Thyroid gland (tissue), 4 donors: ENCODE measurements around the gene GLP1R.

Experiments used
- POLR2A ChIP-seq, 2 donors: fragments of 450-650 bp; IDR thresholded peaks; one replicate each; pipeline ENCODE4 v1.6.1; 2017; ENCODE audit warnings: antibody characterized with exemption in 2 of 2, mild to moderate bottlenecking in 2 of 2, moderate library complexity in 1 of 2
- TF ChIP-seq, protein P1 (sequence below), 6 experiments: fragments of 200-600 bp in 3 of 6; fragments of 450-650 bp in 3 of 6; sonication (generic) in 3 of 6; IDR thresholded peaks; one replicate each; pipeline ENCODE4 v1.5.1; 2016 to 2019; ENCODE audit warnings: antibody characterized with exemption in 6 of 6, mild to moderate bottlenecking in 2 of 6, inconsistent platforms in 1 of 6, moderate library complexity in 1 of 6

DNA sequence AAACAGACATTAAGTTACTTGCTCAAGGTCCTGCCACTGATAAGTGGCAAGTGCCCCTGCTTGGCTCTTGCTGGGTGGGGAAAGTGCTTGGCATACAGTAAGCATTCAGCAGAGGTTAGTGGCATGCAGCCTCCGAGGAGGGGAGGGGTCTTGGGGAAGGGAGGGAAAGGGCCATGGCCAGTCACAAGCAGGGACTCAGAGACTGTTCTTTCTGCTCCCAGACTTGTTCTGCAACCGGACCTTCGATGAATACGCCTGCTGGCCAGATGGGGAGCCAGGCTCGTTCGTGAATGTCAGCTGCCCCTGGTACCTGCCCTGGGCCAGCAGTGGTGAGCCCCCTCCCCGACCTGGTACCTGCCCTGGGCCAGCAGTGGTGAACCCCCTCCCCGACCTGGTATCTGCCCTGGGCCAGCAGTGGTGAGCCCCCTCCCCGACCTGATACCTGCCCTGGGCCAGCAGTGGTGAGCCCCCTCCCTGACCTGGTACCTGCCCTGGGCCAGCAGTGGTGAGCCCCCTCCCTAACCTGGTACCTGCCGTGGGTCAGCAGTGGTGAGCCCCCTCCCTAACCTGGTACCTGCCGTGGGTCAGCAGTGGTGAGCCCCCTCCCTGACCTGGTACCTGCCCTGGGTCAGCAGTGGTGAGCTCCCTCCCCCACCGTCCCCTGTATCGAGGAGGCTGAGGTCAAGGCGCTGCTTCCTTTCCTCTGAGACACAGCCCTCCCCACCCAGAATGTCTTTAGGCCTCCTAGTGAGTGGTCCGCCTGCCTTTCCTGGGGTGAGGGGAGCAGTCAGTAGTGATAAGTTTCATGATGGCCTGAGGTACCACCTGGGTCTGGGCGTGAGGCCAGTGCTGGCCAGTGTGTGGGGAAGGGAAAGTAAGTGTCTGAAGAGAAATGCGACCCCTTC lies 8.9 kb downstream of the GLP1R start:
- TF ChIP-seq, protein P1, sequence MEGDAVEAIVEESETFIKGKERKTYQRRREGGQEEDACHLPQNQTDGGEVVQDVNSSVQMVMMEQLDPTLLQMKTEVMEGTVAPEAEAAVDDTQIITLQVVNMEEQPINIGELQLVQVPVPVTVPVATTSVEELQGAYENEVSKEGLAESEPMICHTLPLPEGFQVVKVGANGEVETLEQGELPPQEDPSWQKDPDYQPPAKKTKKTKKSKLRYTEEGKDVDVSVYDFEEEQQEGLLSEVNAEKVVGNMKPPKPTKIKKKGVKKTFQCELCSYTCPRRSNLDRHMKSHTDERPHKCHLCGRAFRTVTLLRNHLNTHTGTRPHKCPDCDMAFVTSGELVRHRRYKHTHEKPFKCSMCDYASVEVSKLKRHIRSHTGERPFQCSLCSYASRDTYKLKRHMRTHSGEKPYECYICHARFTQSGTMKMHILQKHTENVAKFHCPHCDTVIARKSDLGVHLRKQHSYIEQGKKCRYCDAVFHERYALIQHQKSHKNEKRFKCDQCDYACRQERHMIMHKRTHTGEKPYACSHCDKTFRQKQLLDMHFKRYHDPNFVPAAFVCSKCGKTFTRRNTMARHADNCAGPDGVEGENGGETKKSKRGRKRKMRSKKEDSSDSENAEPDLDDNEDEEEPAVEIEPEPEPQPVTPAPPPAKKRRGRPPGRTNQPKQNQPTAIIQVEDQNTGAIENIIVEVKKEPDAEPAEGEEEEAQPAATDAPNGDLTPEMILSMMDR (IDR thresholded peaks at IDR 0.05) = no peak
- no peak for TF ChIP-seq POLR2A (IDR thresholded peaks at IDR 0.05)
